HepG2 (cell line): Measurements from ENCODE around the gene MSI2. TPM values are rescaled to one million over a fixed set of nuclear protein-coding genes. Genes with fewer than 3 reads are reported as not detected.

Experiments
- CERS6 ChIP-seq: sonication (generic); formaldehyde crosslinking; IDR thresholded peaks from 2 replicates; pipeline ENCODE4 v1.5.0; 2020; ENCODE audit warnings: missing genetic modification reagents
- DRAP1 ChIP-seq: IDR thresholded peaks from 2 replicates; pipeline ENCODE4 v1.6.1; 2016; ENCODE audit warnings: missing genetic modification reagents, missing compliant biosample characterization
- FOXA3 ChIP-seq: IDR thresholded peaks from 2 replicates; pipeline ENCODE4 v1.6.1; 2016; ENCODE audit warnings: missing genetic modification reagents, missing compliant biosample characterization
- HDAC6 ChIP-seq: fragments of 200-600 bp; sonication (generic); IDR thresholded peaks from 2 replicates; pipeline ENCODE4 v1.7.0; 2017; ENCODE audit warnings: mild to moderate bottlenecking, antibody characterized with exemption, low read length, low read depth
- HNRNPH1 ChIP-seq: fragments of 200-400 bp; formaldehyde crosslinking; optimal IDR thresholded peaks from 2 replicates; pipeline ENCODE3; 2017; ENCODE audit warnings: mild to moderate bottlenecking, low read depth, low read length
- ISL2 ChIP-seq: sonication (generic); formaldehyde crosslinking; IDR thresholded peaks from 2 replicates; pipeline ENCODE4 v1.5.0; 2020; ENCODE audit warnings: missing genetic modification reagents
- NFIB ChIP-seq: sonication (generic); formaldehyde crosslinking; IDR thresholded peaks from 2 replicates; pipeline ENCODE4 v1.9.0; 2021; ENCODE audit warnings: missing genetic modification reagents, mild to moderate bottlenecking, borderline replicate concordance
- PHF21A ChIP-seq: sonication (generic); formaldehyde crosslinking; IDR thresholded peaks from 2 replicates; pipeline ENCODE4 v1.5.0; 2020; ENCODE audit warnings: mild to moderate bottlenecking, missing genetic modification reagents
- PRDM15 ChIP-seq: sonication (generic); formaldehyde crosslinking; IDR thresholded peaks from 2 replicates; pipeline ENCODE4 v1.4.0; 2020; ENCODE audit warnings: missing genetic modification reagents
- RARA ChIP-seq: IDR thresholded peaks from 2 replicates; pipeline ENCODE4 v1.6.1; 2016; ENCODE audit warnings: missing genetic modification reagents, missing compliant biosample characterization
- RELA ChIP-seq: sonication (generic); formaldehyde crosslinking; IDR thresholded peaks from 2 replicates; pipeline ENCODE4 v1.4.0; 2020; ENCODE audit warnings: missing genetic modification reagents
- STAG1 ChIP-seq: sonication (generic); formaldehyde crosslinking; IDR thresholded peaks from 2 replicates; pipeline ENCODE4 v1.4.0; 2020; ENCODE audit warnings: missing genetic modification reagents
- ZNF275 ChIP-seq: sonication (generic); formaldehyde crosslinking; IDR thresholded peaks from 2 replicates; pipeline ENCODE4 v1.8.0; 2022; ENCODE audit warnings: missing genetic modification reagents, mild to moderate bottlenecking, inconsistent platforms, borderline replicate concordance
- ZNF280D ChIP-seq: sonication (generic); formaldehyde crosslinking; IDR thresholded peaks from 2 replicates; pipeline ENCODE4 v1.5.1; 2020; ENCODE audit warnings: mild to moderate bottlenecking, missing genetic modification reagents
- ZNF460 ChIP-seq: sonication (generic); formaldehyde crosslinking; IDR thresholded peaks from 2 replicates; pipeline ENCODE4 v1.5.1; 2020; ENCODE audit warnings: missing genetic modification reagents, mild to moderate bottlenecking, borderline replicate concordance
- ZNF776 ChIP-seq: sonication (generic); formaldehyde crosslinking; IDR thresholded peaks from 2 replicates; pipeline ENCODE4 v1.4.0; 2020; ENCODE audit warnings: mild to moderate bottlenecking, missing genetic modification reagents
- polyA plus RNA-seq, 8 experiments: library from polyadenylated mRNA; depleted of rRNA in 3 of 8; stranded (reverse) in 7 of 8; unstranded in 1 of 8; fragments of >200 nt; fragmentation: Illumina TruSeq in 4 of 8; extraction: Trizol in 4 of 8; gene quantifications; 2 replicates each; pipeline versions ENCODE4 v1.2.1 to v1.2.3, GENCODE V29; 2011 to 2016; ENCODE audit warnings: low read depth in 4 of 8, missing spikeins in 1 of 8, mixed read lengths in 1 of 8; ENCODE audit not compliant: insufficient read depth in 1 of 8
- total RNA-seq, 5 experiments: library from RNA; depleted of rRNA; stranded (reverse); fragments of >200 nt; fragmentation: Illumina TruSeq; extraction: Trizol; gene quantifications; 2 replicates each; pipeline ENCODE4 v1.2.3, GENCODE V29; 2016; ENCODE audit warnings: low read depth in 1 of 5

The MSI2 gene
- total and polyA plus RNA-seq, 2 of the 13 experiments (the other 11 are each of a cell fraction or from before 2014, with no cell fraction given), result 77.5 to 78.4 TPM

GRCh38 chr17:57459286-57459915 lies 203.1 kb downstream of the MSI2 start (continued):
- TF ChIP-seq ISL2 (CRISPR knock-in tag) (peak; percentile 84), PHF21A (CRISPR knock-in tag) (peak; percentile 97), PRDM15 (CRISPR knock-in tag) (peak; percentile 72; the same call in 1 of the 2 replicates), HNRNPH1 (no peak), ZNF280D (CRISPR knock-in tag) (peak; percentile 32; the same call in 1 of the 2 replicates), RARA (CRISPR knock-in tag) (peak; percentile 100), ZNF460 (CRISPR knock-in tag) (no peak), FOXA3 (peak; percentile 94), ZNF275 (no peak; the same call in 1 of the 2 replicates), NFIB (no peak), CERS6 (CRISPR knock-in tag) (no peak), ZNF776 (no peak), RELA (CRISPR knock-in tag) (no peak), DRAP1 (CRISPR knock-in tag) (no peak), STAG1 (CRISPR knock-in tag) (peak; percentile 72), HDAC6 (no peak)
